GM21390 (cell line): ENCODE results near the gene HGFAC.
"Not testable (repeated sequence)": the region's sequence is repeated elsewhere in the genome, so short reads cannot be mapped to it uniquely, and the experiment has no call there.

ENCODE experiments used
- ATAC-seq: cut with Tn5 transposase; IDR thresholded peaks from one replicate; pipeline ENCODE4 v1.9.1; 2021; ENCODE audit not compliant: unreplicated experiment

The HGFAC gene

DNA sequence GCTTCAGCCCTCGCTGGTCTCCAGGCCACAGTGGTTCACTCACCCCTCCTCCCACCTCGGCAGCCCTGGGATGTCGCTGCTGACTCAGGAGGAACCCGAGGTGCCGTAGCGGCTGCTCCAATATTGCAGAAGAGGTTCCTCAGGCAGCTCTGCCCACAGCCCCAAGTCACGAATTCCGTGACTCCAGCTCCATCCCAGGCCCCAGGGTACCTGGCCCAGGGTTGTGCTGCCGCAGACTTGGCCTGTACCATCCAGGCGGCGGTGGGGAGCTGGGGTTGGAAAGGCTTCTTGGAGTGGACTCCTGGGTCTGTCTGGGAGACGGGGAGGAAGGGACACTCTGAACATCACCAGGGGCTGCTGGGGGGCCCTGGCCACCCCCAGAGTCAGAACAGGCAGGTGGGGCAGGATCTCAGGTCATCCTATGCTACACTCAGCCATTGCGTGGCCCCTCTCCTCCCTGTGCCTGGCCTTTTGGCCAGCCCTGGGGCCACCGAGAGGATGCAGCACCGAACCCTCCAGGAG is 728 bp upstream of the HGFAC start:
- no peak for ATAC-seq

DNA sequence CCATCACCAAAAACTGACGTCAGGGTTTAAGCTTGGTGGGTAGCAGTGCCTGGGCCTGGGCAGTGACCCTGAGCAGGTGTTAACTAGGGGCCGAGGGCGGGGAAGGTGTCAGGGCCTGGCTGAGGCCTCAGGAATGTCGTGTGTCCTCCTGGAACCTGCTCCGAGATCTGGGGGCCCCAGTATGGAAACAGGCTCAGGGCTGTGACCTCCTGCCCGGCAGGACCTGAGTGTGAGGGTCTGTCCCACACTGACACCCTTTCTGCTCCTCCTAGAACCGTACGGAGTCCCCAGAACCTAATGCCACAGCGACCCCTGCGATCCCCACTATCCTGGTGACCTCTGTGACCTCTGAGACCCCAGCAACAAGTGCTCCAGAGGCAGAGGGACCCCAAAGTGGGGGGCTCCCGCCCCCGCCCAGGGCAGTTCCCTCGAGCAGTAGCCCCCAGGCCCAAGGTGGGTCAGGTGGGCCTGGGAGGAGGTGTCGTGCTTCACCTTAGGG is 741 bp downstream of the HGFAC start:
- no peak for ATAC-seq

DNA sequence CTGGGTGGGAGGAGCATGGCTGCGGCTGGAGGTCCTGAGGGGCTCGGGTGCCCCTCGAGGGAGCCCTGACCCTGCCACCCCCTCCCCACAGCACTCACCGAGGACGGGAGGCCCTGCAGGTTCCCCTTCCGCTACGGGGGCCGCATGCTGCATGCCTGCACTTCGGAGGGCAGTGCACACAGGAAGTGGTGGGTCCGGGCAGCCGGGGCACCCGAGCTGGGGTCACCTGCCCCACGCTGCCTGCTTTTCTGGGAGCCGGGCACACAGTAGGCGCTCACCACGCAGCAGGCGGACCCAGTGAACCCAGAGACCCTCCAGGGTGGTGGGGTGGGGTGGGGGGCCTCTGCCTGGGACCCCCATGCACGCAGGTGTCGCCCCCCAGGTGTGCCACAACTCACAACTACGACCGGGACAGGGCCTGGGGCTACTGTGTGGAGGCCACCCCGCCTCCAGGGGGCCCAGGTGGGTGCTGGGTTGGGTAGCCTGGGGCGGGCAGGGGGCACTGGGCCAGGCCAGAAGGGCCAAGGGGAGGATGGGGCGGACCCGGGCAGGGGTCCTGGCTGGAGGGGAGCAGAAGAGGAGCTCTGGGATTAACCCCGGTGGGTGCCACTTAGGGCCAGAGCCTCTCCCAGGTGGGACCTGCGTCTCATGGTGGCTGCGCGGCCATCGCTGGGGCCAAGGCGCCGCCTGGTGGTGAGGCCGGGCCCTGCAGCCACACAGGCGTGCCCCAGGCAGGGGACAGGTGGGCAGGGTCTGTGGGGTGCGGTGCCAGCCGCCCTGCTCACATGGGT is 1.4 kb downstream of the HGFAC start:
- no peak for ATAC-seq

DNA sequence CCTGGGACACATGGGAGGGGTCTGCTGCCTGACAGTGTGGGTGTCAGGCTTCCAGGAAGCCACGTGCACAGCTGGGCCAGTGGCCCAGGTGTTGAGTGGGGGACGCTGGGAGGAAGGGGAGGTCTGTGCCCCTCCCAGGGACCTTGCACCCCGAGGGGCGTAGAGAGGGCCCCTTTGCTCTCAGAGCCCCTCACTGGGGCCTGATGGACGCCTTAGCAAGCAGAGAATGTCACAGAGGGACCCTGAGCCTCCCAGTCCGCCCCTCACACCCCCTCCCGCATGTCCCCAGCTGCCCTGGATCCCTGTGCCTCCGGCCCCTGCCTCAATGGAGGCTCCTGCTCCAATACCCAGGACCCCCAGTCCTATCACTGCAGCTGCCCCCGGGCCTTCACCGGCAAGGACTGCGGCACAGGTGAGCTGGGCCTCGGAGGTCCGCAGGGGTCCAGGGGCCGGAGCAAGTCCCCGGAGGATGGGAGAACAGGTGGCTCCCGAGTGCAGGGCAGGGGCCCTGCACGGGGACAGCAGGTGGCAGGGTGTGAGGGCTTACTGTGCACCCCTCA is 2.1 kb downstream of the HGFAC start:
- no peak for ATAC-seq

DNA sequence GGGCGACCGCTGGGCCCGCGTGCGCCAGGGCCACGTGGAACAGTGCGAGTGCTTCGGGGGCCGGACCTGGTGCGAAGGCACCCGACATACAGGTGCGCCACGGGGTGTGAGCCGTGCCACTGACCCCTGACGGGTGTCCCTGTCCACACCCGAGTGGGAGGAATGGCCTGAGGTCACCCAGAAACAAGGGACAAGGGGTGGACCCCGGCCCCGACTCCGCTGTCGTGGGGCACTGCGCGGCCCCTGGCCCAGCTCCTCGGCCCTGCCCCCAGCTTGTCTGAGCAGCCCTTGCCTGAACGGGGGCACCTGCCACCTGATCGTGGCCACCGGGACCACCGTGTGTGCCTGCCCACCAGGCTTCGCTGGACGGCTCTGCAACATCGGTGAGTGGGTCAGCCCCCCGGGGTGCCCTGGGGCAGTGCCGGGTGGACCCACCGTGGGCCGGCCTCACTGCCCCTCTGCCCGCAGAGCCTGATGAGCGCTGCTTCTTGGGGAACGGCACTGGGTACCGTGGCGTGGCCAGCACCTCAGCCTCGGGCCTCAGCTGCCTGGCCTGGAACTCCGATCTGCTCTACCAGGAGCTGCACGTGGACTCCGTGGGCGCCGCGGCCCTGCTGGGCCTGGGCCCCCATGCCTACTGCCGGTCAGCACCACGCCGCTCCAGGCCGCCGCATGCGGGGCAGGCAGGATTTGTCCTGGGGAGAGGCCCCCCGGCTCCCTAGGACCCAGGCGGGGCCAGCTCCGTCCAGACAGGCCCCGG is 2.8 kb downstream of the HGFAC start:
- ATAC-seq, result no peak

DNA sequence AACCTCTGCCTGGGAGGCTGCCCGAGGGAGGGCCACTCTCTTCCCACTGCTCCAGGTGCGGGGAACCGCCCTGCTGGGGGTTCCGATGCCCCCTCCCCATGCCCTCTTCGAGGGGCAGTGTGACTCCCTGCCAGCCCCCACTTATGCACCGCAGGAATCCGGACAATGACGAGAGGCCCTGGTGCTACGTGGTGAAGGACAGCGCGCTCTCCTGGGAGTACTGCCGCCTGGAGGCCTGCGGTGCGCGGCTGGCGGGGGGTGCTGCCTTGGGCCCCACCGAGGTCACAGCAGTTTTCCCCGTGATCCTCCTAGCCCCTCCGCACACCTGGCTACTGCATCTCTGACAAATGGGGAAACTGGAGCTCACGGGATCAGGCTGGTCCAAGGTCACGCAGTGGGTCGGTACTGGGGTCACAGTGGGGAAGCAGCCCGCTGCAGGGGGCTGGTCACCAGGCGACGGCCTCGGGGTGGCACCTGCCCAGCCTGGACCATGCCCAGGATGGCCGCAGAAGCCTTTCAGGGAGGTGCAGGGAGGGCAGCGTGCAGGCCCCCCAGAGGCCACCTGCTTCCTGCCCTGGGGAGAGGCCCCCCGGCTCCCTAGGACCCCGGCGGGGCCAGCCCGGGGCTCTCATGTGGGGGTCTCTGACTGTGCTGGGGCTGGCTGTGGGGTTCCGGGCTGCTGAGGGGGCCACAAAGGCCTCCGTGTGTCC is 3.5 kb downstream of the HGFAC start:
- no peak for ATAC-seq

DNA sequence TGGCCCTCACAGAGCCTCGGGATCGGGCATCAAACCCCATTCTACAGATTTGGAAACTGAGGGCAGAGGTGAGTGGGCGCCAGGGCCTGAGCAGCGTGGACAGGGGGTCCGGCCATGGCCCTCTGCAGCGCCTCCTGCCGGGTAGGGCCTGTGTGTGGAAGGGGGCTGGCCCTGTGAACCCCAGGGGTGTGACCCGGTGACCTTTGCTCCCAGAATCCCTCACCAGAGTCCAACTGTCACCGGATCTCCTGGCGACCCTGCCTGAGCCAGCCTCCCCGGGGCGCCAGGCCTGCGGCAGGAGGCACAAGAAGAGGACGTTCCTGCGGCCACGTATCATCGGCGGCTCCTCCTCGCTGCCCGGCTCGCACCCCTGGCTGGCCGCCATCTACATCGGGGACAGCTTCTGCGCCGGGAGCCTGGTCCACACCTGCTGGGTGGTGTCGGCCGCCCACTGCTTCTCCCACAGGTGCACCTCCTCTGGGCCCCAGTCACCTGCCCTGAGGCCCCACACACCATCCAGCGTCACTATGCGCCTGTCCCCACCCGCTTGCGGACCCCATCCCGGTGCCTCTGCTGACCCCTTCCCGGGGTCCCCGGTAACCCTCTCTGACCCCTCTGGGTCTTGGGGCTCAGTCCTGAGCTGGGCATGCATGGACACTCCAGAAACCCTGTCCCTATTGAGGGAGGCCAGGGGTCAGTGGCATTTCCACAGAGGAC is 4.2 kb downstream of the HGFAC start:
- ATAC-seq, result no peak

DNA sequence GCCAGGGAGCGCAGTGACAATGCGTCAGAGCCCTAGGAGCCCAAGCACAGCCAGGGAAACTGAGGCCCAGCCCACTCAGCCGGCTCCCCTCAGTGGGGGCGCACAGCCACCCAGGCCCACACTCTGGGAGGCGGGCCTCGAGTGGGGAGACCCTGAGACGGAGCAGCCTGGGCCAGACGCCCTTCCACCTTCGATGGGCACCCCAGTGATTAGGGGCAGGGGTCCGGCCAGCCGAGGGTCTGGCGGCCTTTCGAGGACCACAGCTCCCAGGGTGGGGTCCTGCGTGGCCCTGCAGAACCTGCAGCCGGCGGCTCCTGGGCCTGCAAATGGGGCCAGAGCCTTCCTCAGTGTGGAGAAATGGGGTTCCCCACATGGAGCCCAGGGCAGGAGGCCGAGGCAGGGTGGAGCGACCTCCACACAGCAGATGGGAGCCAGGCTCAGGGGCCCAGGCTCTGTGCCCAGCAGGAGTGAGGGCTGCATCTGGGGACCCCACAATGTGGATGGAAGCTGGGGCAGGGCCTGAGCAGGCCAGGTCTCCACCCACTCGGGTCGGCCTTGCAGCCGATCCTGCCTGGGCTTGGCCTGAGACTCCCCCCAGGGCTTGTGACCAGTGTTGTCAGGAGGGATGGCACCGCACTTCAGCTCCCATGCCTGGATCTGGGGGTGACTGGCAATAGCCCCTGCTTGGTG is 5.0 kb downstream of the HGFAC start:
- ATAC-seq, result no peak

DNA sequence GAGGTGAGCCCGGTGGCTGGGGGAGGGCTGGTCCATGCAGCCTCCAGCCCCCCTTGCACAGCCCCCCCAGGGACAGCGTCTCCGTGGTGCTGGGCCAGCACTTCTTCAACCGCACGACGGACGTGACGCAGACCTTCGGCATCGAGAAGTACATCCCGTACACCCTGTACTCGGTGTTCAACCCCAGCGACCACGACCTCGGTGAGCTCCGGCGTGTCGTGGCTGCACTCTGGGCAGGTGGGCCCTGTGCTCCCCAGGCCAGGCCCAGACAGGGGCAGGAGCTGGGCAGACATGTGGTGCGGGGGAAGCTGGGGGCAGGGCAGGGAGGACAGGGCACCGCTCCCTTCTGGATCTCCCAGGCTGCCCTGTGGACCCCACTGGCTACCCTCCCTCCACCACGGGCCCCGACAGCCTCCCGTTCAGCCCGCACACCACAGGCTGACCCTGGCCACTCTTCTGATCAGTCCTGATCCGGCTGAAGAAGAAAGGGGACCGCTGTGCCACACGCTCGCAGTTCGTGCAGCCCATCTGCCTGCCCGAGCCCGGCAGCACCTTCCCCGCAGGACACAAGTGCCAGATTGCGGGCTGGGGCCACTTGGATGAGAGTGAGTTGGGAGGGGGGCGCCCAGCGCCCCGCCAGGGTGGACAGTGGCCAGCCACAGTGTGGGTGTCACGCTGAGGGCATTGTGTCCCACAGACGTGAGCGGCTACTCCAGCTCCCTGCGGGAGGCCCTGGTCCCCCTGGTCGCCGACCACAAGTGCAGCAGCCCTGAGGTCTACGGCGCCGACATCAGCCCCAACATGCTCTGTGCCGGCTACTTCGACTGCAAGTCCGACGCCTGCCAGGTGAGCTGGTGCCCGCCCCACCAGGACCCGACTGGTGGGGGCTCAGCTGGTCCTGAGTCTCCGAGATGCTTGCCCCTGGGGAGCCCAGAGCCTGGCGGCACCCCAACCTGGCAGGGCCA is 5.9 kb downstream of the HGFAC start:
- no peak for ATAC-seq

DNA sequence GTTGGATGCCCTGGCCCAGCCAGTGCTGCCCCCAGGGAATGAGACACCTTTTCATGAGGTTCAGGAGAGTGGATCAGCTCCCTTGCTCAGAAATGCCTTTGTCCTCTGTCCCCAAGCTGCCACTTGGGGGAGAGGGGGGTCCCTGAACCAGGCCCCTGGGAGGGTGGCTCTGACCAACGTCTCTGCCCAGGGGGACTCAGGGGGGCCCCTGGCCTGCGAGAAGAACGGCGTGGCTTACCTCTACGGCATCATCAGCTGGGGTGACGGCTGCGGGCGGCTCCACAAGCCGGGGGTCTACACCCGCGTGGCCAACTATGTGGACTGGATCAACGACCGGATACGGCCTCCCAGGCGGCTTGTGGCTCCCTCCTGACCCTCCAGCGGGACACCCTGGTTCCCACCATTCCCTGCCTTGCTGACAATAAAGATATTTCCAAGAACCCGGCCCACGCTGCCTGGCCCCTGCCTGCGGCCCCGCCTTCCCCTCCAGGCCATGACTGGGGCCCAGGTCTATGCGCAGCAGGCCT is 7.3 kb downstream of the HGFAC start:
- no peak for ATAC-seq

DNA sequence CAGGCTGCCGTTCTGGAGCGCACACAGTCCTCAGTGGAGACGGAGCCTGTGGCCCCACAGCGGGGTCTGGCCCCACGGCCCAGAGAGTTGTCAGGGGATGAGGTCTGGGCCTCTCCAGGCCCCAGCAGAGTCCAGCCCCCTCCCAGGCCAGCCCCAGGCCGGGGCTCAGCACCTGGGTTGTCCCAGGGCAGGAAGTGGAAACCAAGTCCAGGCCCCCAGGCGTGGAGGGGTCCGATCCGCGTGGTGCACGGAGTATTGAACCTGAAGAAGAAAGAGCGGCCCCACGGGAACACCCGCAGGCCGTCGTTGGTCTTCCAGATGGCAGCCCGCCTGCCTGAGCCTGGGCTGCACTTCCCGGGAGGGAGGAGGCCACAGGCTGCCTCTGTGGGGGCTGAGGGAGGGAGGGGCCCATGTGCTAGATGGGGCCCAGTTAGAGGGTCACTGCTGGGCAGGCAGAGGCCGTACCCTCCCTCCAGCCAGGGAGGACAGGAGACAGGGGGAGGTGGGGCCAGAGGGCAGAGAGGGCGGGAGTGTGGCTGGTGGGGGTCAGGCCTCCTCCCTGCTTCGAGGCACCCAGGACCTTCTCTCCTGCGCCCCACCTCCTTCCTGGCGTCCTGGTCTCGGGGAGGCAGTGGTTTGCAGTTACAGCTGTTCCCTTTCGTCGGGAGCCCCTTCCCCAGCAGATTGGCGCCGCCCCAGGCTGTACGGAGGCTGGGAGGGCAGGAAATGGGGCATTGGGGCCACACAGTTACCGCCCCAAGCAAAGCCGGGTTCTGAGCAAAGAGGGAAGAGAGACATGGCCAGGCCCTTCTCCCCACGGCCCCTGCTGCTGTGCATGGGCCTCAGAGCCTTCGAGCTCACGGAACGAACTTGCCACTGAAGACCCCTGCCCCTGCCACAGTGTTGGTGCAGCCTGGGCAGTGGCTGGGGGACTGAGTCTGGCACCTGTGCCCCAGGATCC is 8.1 kb downstream of the HGFAC start:
- ATAC-seq, result no peak

DNA sequence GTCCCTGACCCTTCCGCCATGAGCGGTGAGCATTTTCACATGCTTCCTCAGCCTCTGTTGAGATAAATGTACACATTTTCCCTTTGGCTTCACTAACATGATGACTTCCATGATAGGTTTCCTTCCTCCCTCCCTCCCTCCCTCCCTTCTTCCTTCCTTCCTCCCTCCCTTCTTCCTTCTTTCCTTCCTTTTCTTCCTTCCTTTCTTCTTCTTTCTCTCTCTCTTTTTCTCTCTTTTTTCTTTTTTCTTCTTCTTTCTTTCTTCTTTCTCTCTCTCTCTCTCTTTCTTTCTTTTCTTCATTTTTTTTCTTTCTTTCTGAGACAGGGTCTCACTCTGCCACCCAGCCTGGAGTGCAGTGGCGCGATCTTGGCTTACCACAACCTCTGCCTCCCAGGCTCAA is 8.9 kb downstream of the HGFAC start:
- ATAC-seq, result no peak

DNA sequence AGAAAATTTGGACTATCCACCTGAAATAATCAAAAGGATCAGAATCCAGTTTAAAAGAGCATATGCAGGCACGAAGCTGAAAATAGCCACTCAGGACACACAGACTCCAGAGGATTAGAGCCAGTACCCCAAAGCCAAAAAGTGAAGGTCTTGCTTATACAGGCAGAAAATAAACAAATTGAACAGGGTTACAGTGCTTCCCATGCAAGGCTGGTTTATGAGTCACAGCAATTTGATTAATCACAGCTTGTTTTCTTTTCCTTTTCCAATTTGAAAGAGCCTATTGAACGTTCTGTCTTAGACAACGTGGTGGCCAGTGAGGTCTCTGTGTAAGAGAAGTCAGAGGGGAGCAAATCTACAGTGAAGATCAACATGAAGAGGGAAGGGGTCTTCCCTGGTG is 10.2 kb downstream of the HGFAC start:
- ATAC-seq, result no peak

DNA sequence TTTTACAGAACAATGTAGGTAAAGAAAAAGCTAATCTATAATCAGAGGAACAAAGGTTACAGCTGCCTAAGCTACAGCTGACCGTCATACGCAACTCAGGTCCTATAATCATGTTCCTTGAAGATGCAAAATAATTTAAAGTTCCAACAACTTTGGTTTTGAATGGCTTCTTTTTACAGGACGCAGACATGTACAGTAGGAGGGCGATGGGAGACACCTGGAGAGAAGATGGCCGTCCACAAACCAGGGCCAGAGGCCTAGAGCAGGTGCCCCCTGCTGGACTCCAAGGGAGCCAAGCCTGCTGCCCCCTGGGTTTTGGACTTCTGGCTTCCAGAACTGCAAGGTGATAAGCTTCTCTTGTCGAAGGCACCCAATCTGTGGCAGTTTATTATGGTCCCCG is 10.6 kb downstream of the HGFAC start:
- no peak for ATAC-seq

DNA sequence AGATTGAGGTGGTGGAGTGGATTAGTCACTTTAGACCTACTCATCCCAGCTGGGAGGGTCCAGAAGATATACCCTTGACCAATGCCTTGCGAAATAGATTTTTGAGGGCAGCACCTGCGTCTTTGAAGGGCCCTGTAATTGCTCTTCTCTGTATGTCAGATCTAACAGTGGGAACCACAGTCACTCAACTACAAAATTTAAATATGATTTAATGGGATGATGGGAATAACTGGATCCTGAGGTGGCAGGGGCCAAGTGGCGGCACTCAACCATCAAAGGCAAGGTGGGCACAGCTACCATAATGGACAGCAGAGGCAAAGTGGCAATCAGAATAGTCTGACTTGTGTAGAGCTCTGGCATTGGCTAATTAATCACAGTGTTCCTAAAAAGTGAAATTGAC is 13.8 kb downstream of the HGFAC start:
- not testable (repeated sequence) for ATAC-seq

DNA sequence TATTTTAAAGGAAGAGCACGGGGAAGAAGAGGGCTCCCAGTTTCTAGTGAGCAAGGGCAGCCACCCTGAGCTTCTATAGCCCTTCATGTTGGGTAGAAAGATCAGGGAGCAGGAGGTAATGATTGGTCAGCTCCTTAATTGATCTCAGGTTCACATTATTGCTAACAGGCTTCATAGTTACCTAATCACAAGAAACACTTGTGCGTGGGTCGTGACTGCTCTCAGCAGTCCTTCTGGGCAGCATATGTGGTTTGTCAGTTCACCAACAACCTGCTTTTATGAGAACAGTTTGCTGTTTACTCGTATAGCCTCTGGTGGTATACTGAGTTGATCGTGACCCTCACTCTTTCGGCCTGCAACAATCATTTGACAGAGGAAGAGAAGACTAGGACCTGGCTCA is 16.6 kb downstream of the HGFAC start:
- no peak for ATAC-seq

DNA sequence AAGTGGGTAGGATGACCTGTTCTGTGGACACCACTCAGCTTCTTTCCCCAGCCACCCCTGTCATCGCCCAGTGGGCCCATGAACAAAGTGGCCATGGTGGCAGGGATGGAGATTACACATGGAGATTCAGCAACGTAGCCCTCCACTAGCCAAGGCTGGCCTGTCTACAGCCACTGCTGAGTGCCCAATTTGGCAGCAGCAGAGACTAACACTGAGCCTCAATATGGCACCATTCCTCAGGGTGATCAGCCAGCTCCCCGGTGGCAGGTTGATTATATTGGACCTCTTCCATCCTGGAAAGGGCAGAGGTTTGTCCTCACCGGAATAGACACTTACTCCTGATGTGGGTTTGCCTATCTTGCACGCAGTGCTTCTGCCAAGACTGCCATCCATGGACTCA is 17.4 kb downstream of the HGFAC start:
- not testable (repeated sequence) for ATAC-seq
